SK-N-SH (cell line): ENCODE results near the gene SRRM1. TPM values are rescaled to one million over a fixed set of nuclear protein-coding genes. Genes with fewer than 3 reads are reported as not detected.

ENCODE experiments used
- CTCF ChIA-PET: fragments of 300-600, 350-600 bp; formaldehyde crosslinking; extraction: SDS; loops from one replicate; lab custom pipeline; 2021; lab: Yijun Ruan, JAX
- POLR2A ChIA-PET: fragments of 350-600 bp; sonication (Branson Sonifier 250); formaldehyde crosslinking; extraction: SDS; loops from one replicate; lab custom pipeline; 2020; ENCODE audit warnings: antibody characterized with exemption, inconsistent platforms; lab: Yijun Ruan, JAX
- DNase-seq: peaks from one replicate; pipeline ENCODE4 v3.0.0; 2012
- H2AFZ ChIP-seq: fragments of 200-600 bp; sonication (generic); 2 replicates; pipeline ENCODE4 v1.8.1; 2016; ENCODE audit warnings: antibody characterized with exemption, mild to moderate bottlenecking, low read depth
- H3F3A ChIP-seq: fragments of 200-600 bp; sonication (generic); replicated peaks from 2 replicates; pipeline ENCODE3; 2016; ENCODE audit warnings: antibody characterized with exemption, mild to moderate bottlenecking; ENCODE audit not compliant: insufficient read depth
- H3K27ac ChIP-seq, 2 experiments: fragments of 200-500 bp in 1 of 2; fragments of 200-600 bp in 1 of 2; sonication (Bioruptor generic) in 1 of 2; sonication (generic), shearing (Covaris generic) in 1 of 2; 2 replicates each; pipeline versions ENCODE4 v1.5.1 to v1.6.1; 2014 to 2016; ENCODE audit warnings: low read depth in 2 of 2, inconsistent platforms in 1 of 2, low read length in 1 of 2, mild to moderate bottlenecking in 1 of 2, mixed read lengths in 1 of 2
- H3K27me3 ChIP-seq: fragments of 200-600 bp; sonication (generic), shearing (Covaris generic); 2 replicates; pipeline ENCODE4 v1.6.1; 2016; ENCODE audit warnings: mixed run types; ENCODE audit not compliant: insufficient read depth
- H3K36me3 ChIP-seq, 2 experiments: fragments of 200-500 bp in 1 of 2; fragments of 200-600 bp in 1 of 2; sonication (Bioruptor generic) in 1 of 2; sonication (generic) in 1 of 2; replicated peaks in 1 of 2; 2 replicates each; pipeline versions ENCODE3 to v1.5.1; 2014 to 2016; ENCODE audit warnings: low read length in 1 of 2, mild to moderate bottlenecking in 1 of 2; ENCODE audit not compliant: insufficient read depth in 2 of 2, control insufficient read depth in 1 of 2
- H3K4me1 ChIP-seq, 2 experiments: fragments of 200-500 bp in 1 of 2; fragments of 200-600 bp in 1 of 2; sonication (Bioruptor generic) in 1 of 2; sonication (generic), shearing (Covaris generic) in 1 of 2; 2 replicates each; pipeline versions ENCODE4 v1.5.1 to v1.6.1; 2014 to 2016; ENCODE audit warnings: low read depth in 1 of 2, low read length in 1 of 2, mixed run types in 1 of 2; ENCODE audit not compliant: insufficient read depth in 2 of 2, control insufficient read depth in 1 of 2
- H3K4me2 ChIP-seq: fragments of 200-600 bp; sonication (generic), shearing (Covaris generic); 2 replicates; pipeline ENCODE4 v1.6.1; 2017; ENCODE audit warnings: mixed run types
- H3K4me3 ChIP-seq, 2 experiments: fragments of 200-500 bp in 1 of 2; fragments of 200-600 bp in 1 of 2; sonication (Bioruptor generic) in 1 of 2; sonication (generic), shearing (Covaris generic) in 1 of 2; 2 replicates each; pipeline versions ENCODE4 v1.5.1 to v1.8.1; 2014 to 2016; ENCODE audit warnings: low read depth in 2 of 2, inconsistent platforms in 1 of 2, low read length in 1 of 2, mild to moderate bottlenecking in 1 of 2, mixed read lengths in 1 of 2, moderate library complexity in 1 of 2
- H3K79me2 ChIP-seq: fragments of 200-600 bp; sonication (generic); 2 replicates; pipeline ENCODE4 v1.8.1; 2017; ENCODE audit warnings: mild to moderate bottlenecking; ENCODE audit not compliant: insufficient read depth
- H3K9ac ChIP-seq: fragments of 200-600 bp; sonication (generic); 2 replicates; pipeline ENCODE4 v1.6.1; 2017; ENCODE audit warnings: mixed run types
- H3K9me2 ChIP-seq: fragments of 200-600 bp; sonication (generic); 2 replicates; pipeline ENCODE4 v1.6.1; 2017; ENCODE audit warnings: mixed run types
- H3K9me3 ChIP-seq: fragments of 200-600 bp; sonication (generic); 2 replicates; pipeline ENCODE4 v1.6.1; 2017; ENCODE audit warnings: mixed run types, mild to moderate bottlenecking, moderate library complexity
- H4K20me1 ChIP-seq: fragments of 200-600 bp; sonication (generic); 2 replicates; pipeline ENCODE4 v1.6.1; 2017; ENCODE audit warnings: mild to moderate bottlenecking, mixed run types; ENCODE audit not compliant: insufficient read depth
- ELF1 ChIP-seq: IDR thresholded peaks from 2 replicates; pipeline ENCODE4 v1.4.0; 2012
- FOXJ3 ChIP-seq: sonication (generic); formaldehyde crosslinking; IDR thresholded peaks from 2 replicates; pipeline ENCODE4 v1.5.1; 2020; ENCODE audit warnings: mild to moderate bottlenecking, missing genetic modification reagents
- GATA2 ChIP-seq: sonication (generic); formaldehyde crosslinking; IDR thresholded peaks from 2 replicates; pipeline ENCODE4 v1.5.0; 2020; ENCODE audit warnings: mild to moderate bottlenecking, missing genetic modification reagents
- JUND ChIP-seq: IDR thresholded peaks from 2 replicates; pipeline ENCODE4 v1.4.0; 2012
- MEF2A ChIP-seq: IDR thresholded peaks from 2 replicates; pipeline ENCODE4 v1.4.0; 2012; ENCODE audit warnings: low read depth, borderline replicate concordance
- NRF1 ChIP-seq: IDR thresholded peaks from 2 replicates; pipeline ENCODE4 v1.6.1; 2012; ENCODE audit warnings: low read depth, mild to moderate bottlenecking, low read length
- RAD21 ChIP-seq: IDR thresholded peaks from 2 replicates; pipeline ENCODE4 v1.6.1; 2012; ENCODE audit warnings: mild to moderate bottlenecking, low read length
- RFX5 ChIP-seq: IDR thresholded peaks from 2 replicates; pipeline ENCODE4 v1.6.1; 2012; ENCODE audit warnings: mild to moderate bottlenecking, improper control_type of control experiment, low read length
- SIN3A ChIP-seq: IDR thresholded peaks from 2 replicates; pipeline ENCODE4 v1.6.1; 2012; ENCODE audit warnings: low read depth, mild to moderate bottlenecking, low read length, moderate library complexity, borderline replicate concordance
- SMC3 ChIP-seq: IDR thresholded peaks from 2 replicates; pipeline ENCODE4 v1.6.1; 2012; ENCODE audit warnings: low read depth, low read length, improper control_type of control experiment
- USF1 ChIP-seq: IDR thresholded peaks from 2 replicates; pipeline ENCODE4 v1.4.0; 2012; ENCODE audit warnings: low read depth, borderline replicate concordance
- YY1 ChIP-seq: IDR thresholded peaks from 2 replicates; pipeline ENCODE4 v1.4.0; 2012; ENCODE audit warnings: low read depth, mild to moderate bottlenecking
- WGBS: methylation state at CpG from one replicate; pipeline ENCODE4 v1.1.6; 2017; ENCODE audit warnings: low lambda C conversion rate; 5-methylcytosine and 5-hydroxymethylcytosine counted together
- polyA plus RNA-seq, 3 experiments: library from polyadenylated mRNA; depleted of rRNA; stranded (reverse); fragments of >200 nt; gene quantifications; 2 replicates each; pipeline ENCODE4 v1.2.3, GENCODE V29; 2012
- TF ChIP-seq, protein P1 (sequence below): fragments of 150-350 bp; IDR thresholded peaks from 2 replicates; pipeline ENCODE4 v1.6.1; 2017; ENCODE audit warnings: antibody characterized with exemption, low read length, low read depth, borderline replicate concordance

The SRRM1 gene
- polyA plus RNA-seq, 1 of the 3 experiments (the other 2 are of a cell fraction) = 52.3 TPM

GRCh38 chr1:24606621-24607020, 36.5 kb upstream of the SRRM1 start:
- CTCF ChIA-PET = no interaction called here
- no peak for DNase-seq
- H3K27me3 ChIP-seq = 0 out of 2 replicates have a peak, but pooled peaks cover 15% of the 10 kb centered on the region
- no peak overlapping the region for H2AFZ ChIP-seq
- H3K4me1 ChIP-seq = no peaks in the 10 kb centered on the region
- no peak overlapping the region for H3K4me2 ChIP-seq
- H3K36me3 ChIP-seq = no peaks in the 10 kb centered on the region
- no peak overlapping the region for H3K27ac ChIP-seq
- H4K20me1 ChIP-seq = no peaks in the 10 kb centered on the region
- POLR2A ChIA-PET = no interaction called here
- no peak overlapping the region for H3K9ac ChIP-seq
- H3K9me3 ChIP-seq = no peaks in the 10 kb centered on the region
- no peak for TF ChIP-seq SMC3
- TF ChIP-seq RAD21 = no peak
- TF ChIP-seq RFX5 = no peak
- TF ChIP-seq JUND = no peak
- H3K79me2 ChIP-seq = no peaks in the 10 kb centered on the region
- 71% methylated on average over 2 of the region's 2 CpGs for WGBS
- H3F3A ChIP-seq = no peaks in the 10 kb centered on the region
- H3K4me3 ChIP-seq = no peak overlapping the region
- no peaks in the 10 kb centered on the region for H3K9me2 ChIP-seq

- no peaks in the 10 kb centered on the region for H3K79me2 ChIP-seq
- POLR2A ChIA-PET = no interaction called here
- CTCF ChIA-PET = no interaction called here
- TF ChIP-seq SIN3A = no peak
- TF ChIP-seq FOXJ3 (CRISPR knock-in tag) = no peak
- no peak for TF ChIP-seq GATA2 (CRISPR knock-in tag)
- TF ChIP-seq YY1 = no peak
- TF ChIP-seq JUND = no peak
- TF ChIP-seq RFX5 = no peak
- TF ChIP-seq, protein P1, sequence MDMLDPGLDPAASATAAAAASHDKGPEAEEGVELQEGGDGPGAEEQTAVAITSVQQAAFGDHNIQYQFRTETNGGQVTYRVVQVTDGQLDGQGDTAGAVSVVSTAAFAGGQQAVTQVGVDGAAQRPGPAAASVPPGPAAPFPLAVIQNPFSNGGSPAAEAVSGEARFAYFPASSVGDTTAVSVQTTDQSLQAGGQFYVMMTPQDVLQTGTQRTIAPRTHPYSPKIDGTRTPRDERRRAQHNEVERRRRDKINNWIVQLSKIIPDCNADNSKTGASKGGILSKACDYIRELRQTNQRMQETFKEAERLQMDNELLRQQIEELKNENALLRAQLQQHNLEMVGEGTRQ = no peak
- TF ChIP-seq USF1 = no peak
- TF ChIP-seq MEF2A = no peak
- no peak for TF ChIP-seq NRF1
- no peak for TF ChIP-seq ELF1
- TF ChIP-seq, all 33 proteins: peak for 0
- H3K9ac ChIP-seq = no peak overlapping the region
- no peak overlapping the region for H3K4me3 ChIP-seq
- no peaks in the 10 kb centered on the region for H3K36me3 ChIP-seq
- H3K27ac ChIP-seq = no peak overlapping the region
- no peaks in the 10 kb centered on the region for H3F3A ChIP-seq
- 0 out of 2 replicates have a peak, but pooled peaks cover 15% of the 10 kb centered on the region for H3K27me3 ChIP-seq
- H3K9me3 ChIP-seq = no peaks in the 10 kb centered on the region
- no peak overlapping the region for H3K4me2 ChIP-seq
- no peak for DNase-seq
- H3K4me1 ChIP-seq = no peaks in the 10 kb centered on the region
- 36% methylated on average over 3 of the region's 3 CpGs for WGBS
- no peaks in the 10 kb centered on the region for H4K20me1 ChIP-seq
- no peaks in the 10 kb centered on the region for H3K9me2 ChIP-seq
- no peak overlapping the region for H2AFZ ChIP-seq
Observed at GRCh38 chr1:24609949-24610517, 33.1 kb upstream of the SRRM1 start.
